Measurements from ENCODE around the gene TCF4.

DNA sequence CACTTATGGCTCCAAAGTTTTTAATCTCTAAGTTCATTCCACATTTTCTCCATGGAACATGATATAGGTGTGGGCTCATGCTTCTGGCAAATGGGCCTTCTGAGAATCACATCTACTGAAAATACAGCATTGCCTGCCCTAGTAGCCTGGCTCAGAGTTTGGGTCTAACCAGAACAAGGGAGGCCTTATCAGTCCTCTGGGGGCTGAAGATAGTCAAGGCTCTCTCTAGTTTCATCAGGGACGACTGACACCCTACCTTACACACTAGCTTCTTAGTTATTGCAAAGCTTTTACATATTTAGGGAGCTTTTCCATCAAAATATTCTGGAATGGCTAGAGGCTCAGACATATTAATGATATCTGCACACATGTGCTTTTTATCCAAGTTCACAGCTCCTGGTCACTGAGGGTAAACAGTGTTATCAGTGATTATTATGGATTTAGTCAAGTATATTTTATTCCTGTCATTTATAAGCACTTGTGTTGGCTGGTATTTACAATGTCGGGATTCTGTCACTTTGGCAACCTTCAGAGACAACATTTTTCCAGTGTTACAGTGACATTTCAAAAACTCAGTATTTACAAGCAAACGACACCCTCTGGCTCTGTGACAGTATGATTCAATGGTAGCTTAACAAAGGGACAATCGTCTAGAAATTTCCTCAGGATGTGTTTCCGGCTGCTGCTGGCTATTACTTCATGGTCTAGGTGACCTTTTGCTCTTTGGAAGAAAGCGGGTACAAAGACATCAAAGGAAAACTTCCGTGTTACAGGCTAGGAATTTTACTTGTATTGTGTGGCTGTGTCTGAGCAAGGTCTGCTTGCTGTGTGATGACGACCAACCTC, 200.6 kb downstream of the TCF4 start:
- TF ChIP-seq, protein P1, sequence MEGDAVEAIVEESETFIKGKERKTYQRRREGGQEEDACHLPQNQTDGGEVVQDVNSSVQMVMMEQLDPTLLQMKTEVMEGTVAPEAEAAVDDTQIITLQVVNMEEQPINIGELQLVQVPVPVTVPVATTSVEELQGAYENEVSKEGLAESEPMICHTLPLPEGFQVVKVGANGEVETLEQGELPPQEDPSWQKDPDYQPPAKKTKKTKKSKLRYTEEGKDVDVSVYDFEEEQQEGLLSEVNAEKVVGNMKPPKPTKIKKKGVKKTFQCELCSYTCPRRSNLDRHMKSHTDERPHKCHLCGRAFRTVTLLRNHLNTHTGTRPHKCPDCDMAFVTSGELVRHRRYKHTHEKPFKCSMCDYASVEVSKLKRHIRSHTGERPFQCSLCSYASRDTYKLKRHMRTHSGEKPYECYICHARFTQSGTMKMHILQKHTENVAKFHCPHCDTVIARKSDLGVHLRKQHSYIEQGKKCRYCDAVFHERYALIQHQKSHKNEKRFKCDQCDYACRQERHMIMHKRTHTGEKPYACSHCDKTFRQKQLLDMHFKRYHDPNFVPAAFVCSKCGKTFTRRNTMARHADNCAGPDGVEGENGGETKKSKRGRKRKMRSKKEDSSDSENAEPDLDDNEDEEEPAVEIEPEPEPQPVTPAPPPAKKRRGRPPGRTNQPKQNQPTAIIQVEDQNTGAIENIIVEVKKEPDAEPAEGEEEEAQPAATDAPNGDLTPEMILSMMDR (IDR thresholded peaks at IDR 0.05 in 2 of 3, conservative IDR thresholded peaks at IDR 0.05 in 1 of 3; ENCODE audit: borderline replicate concordance in 1 of 3, insufficient read depth in 1 of 3, low read depth in 2 of 3, low read length in 2 of 3): no peak
- TF ChIP-seq EZH2phosphoT487 (IDR thresholded peaks at IDR 0.05; ENCODE audit: borderline replicate concordance) (no peak), SIN3A (IDR thresholded peaks at IDR 0.05; ENCODE audit: low read depth) (no peak), POLR2AphosphoS5 (IDR thresholded peaks at IDR 0.05; ENCODE audit: low read depth, low read length) (no peak), SRF (IDR thresholded peaks at IDR 0.05; ENCODE audit: low read depth) (no peak), POLR2A (IDR thresholded peaks at IDR 0.05; ENCODE audit: borderline replicate concordance, extremely low read depth, insufficient read depth, insufficient read length) (no peak), CEBPB (IDR thresholded peaks at IDR 0.05; ENCODE audit: low read depth) (no peak)
- TF ChIP-seq, protein P2, sequence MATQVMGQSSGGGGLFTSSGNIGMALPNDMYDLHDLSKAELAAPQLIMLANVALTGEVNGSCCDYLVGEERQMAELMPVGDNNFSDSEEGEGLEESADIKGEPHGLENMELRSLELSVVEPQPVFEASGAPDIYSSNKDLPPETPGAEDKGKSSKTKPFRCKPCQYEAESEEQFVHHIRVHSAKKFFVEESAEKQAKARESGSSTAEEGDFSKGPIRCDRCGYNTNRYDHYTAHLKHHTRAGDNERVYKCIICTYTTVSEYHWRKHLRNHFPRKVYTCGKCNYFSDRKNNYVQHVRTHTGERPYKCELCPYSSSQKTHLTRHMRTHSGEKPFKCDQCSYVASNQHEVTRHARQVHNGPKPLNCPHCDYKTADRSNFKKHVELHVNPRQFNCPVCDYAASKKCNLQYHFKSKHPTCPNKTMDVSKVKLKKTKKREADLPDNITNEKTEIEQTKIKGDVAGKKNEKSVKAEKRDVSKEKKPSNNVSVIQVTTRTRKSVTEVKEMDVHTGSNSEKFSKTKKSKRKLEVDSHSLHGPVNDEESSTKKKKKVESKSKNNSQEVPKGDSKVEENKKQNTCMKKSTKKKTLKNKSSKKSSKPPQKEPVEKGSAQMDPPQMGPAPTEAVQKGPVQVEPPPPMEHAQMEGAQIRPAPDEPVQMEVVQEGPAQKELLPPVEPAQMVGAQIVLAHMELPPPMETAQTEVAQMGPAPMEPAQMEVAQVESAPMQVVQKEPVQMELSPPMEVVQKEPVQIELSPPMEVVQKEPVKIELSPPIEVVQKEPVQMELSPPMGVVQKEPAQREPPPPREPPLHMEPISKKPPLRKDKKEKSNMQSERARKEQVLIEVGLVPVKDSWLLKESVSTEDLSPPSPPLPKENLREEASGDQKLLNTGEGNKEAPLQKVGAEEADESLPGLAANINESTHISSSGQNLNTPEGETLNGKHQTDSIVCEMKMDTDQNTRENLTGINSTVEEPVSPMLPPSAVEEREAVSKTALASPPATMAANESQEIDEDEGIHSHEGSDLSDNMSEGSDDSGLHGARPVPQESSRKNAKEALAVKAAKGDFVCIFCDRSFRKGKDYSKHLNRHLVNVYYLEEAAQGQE (IDR thresholded peaks at IDR 0.05; ENCODE audit: low read depth): no peak
